K562 (cell line): ENCODE data around the gene PDE6B. TPM values are rescaled to one million over a fixed set of nuclear protein-coding genes. Genes with fewer than 3 reads are reported as not detected.

Experiments used
- ATAC-seq: fragments of 200-7000 bp; cut with Tn5 transposase; 3 replicates; pipeline ENCODE4 v1.9.1; 2020; ENCODE audit warnings: moderate library complexity
- BruUV-seq: library from RNA; stranded (reverse); fragments of 400-500 nt; replicated peaks from 2 replicates; lab custom pipeline; 2021; lab: Mats Ljungman, UMichigan
- CTCF ChIA-PET: fragments of 300-600 bp; formaldehyde crosslinking; extraction: SDS; loops from one replicate; lab custom pipeline; 2021; ENCODE audit warnings: low intra/inter-chr PET ratio; lab: Yijun Ruan, JAX
- POLR2A ChIA-PET: fragments of 300-600, 350-650 bp; sonication (Branson Sonifier 250); formaldehyde crosslinking; extraction: SDS; loops from one replicate; lab custom pipeline; 2021; ENCODE audit warnings: antibody characterized with exemption, inconsistent platforms; lab: Yijun Ruan, JAX
- DNase-seq, 4 experiments: peaks; one replicate each; pipeline versions ENCODE4 v3.0.0 to v3.0.0-alpha.2; 2011 to 2018; ENCODE audit warnings: low spot score in 3 of 4, mixed read lengths in 3 of 4; ENCODE audit errors: extremely low read depth in 1 of 4
- FAIRE-seq: peaks from 2 replicates; lab custom pipeline; 2011; peaks lifted over from hg19 to GRCh38; lab: Jason Lieb, UNC
- H2AFZ ChIP-seq: 2 replicates; pipeline ENCODE4 v1.6.0; 2011; ENCODE audit warnings: low read depth, low read length, control low read depth, inconsistent platforms
- H3K27ac ChIP-seq: fragments of 200-600 bp; 3 replicates; pipeline ENCODE4 v1.8.0; 2011; ENCODE audit warnings: low read depth, mild to moderate bottlenecking, control low read depth, inconsistent platforms, low read length, moderate library complexity, mixed read lengths; ENCODE audit errors: extremely low read depth
- H3K27me3 ChIP-seq, 2 experiments: fragments of 300-600 bp in 1 of 2; 2 replicates in 1 of 2; 3 replicates in 1 of 2; pipeline versions ENCODE4 v1.6.0 to v1.8.0; 2011; ENCODE audit warnings: inconsistent platforms in 2 of 2, low read length in 2 of 2, mild to moderate bottlenecking in 1 of 2, mixed read lengths in 1 of 2, moderate library complexity in 1 of 2; ENCODE audit not compliant: control insufficient read depth in 2 of 2, insufficient read depth in 2 of 2
- H3K36me3 ChIP-seq: fragments of 300-600 bp; 3 replicates; pipeline ENCODE4 v1.8.0; 2011; ENCODE audit warnings: mild to moderate bottlenecking, low read length, inconsistent platforms; ENCODE audit not compliant: control insufficient read depth, insufficient read depth
- H3K4me1 ChIP-seq, 2 experiments: fragments of 200-600 bp in 1 of 2; replicated peaks in 1 of 2; 2 replicates in 1 of 2; 3 replicates in 1 of 2; pipeline versions ENCODE4 v1.5.1 to v1.8.0; 2011; ENCODE audit warnings: inconsistent platforms in 2 of 2, low read length in 2 of 2, mild to moderate bottlenecking in 1 of 2, mixed read lengths in 1 of 2, moderate library complexity in 1 of 2; ENCODE audit not compliant: control insufficient read depth in 2 of 2, insufficient read depth in 2 of 2
- H3K4me2 ChIP-seq: 2 replicates; pipeline ENCODE4 v1.6.1; 2011; ENCODE audit warnings: low read length, control low read depth, inconsistent platforms, mixed read lengths; ENCODE audit not compliant: insufficient read depth
- H3K4me3 ChIP-seq: fragments of 200-600 bp; sonication (generic), shearing (Covaris generic); 2 replicates; pipeline ENCODE4 v1.5.1; 2016; ENCODE audit warnings: control low read depth, inconsistent platforms
- H3K79me2 ChIP-seq: fragments of 200-600 bp; 3 replicates; pipeline ENCODE4 v1.8.0; 2011; ENCODE audit warnings: low read length, inconsistent platforms; ENCODE audit not compliant: control insufficient read depth, insufficient read depth
- H3K9ac ChIP-seq, 2 experiments: 2 replicates each; pipeline versions ENCODE4 v1.6.0 to v1.6.1; 2011; ENCODE audit warnings: low read depth in 2 of 2, low read length in 2 of 2, control low read depth in 1 of 2, inconsistent platforms in 1 of 2, mild to moderate bottlenecking in 1 of 2, mixed read lengths in 1 of 2; ENCODE audit not compliant: insufficient read depth in 1 of 2
- H3K9me1 ChIP-seq: one replicate; pipeline ENCODE4 v1.6.0; 2011; ENCODE audit warnings: inconsistent platforms, mild to moderate bottlenecking, low read length, moderate library complexity; ENCODE audit not compliant: control insufficient read depth, insufficient read depth
- H3K9me3 ChIP-seq: replicated peaks from 2 replicates; pipeline ENCODE4 v1.5.1; 2011; ENCODE audit warnings: low read depth, low read length, inconsistent platforms; ENCODE audit not compliant: control insufficient read depth, insufficient read depth
- H4K20me1 ChIP-seq: replicated peaks from 2 replicates; pipeline ENCODE4 v1.6.1; 2011; ENCODE audit warnings: low read length, inconsistent platforms, mixed read lengths; ENCODE audit not compliant: control insufficient read depth, insufficient read depth
- CBX1 ChIP-seq: sonication (generic); IDR thresholded peaks from 2 replicates; pipeline ENCODE4 v1.6.1; 2016; ENCODE audit warnings: antibody characterized with exemption, low read depth, mild to moderate bottlenecking
- CEBPG ChIP-seq, 3 experiments: fragments of 200-800 bp in 1 of 3; sonication (Bioruptor generic) in 1 of 3; sonication (generic) in 1 of 3; formaldehyde crosslinking in 1 of 3; IDR thresholded peaks in 2 of 3; conservative IDR thresholded peaks in 1 of 3; 2 replicates each; pipeline versions ENCODE4 v1.6.1 to v1.8.0; 2016 to 2022; ENCODE audit warnings: missing compliant biosample characterization in 2 of 3, missing genetic modification characterization in 2 of 3, mild to moderate bottlenecking in 1 of 3, missing genetic modification reagents in 1 of 3
- E2F3 ChIP-seq: fragments of 250-450 bp; sonication (Bioruptor Pico); IDR thresholded peaks from 2 replicates; pipeline ENCODE4 v1.4.0; 2020; ENCODE audit warnings: mild to moderate bottlenecking
- FOXA3 ChIP-seq, 2 experiments: fragments of 450-650 bp in 1 of 2; sonication (generic) in 1 of 2; formaldehyde crosslinking; IDR thresholded peaks in 1 of 2; conservative IDR thresholded peaks in 1 of 2; 2 replicates each; pipeline versions ENCODE4 v1.4.0 to v1.8.0; 2020 to 2022; ENCODE audit warnings: mild to moderate bottlenecking in 2 of 2, missing genetic modification reagents in 1 of 2
- GTF2E2 ChIP-seq: fragments of 200-800 bp; sonication (Bioruptor generic); IDR thresholded peaks from 2 replicates; pipeline ENCODE4 v1.6.1; 2016; ENCODE audit warnings: missing genetic modification characterization, missing compliant biosample characterization
- IRF2 ChIP-seq: sonication (generic); formaldehyde crosslinking; IDR thresholded peaks from 2 replicates; pipeline ENCODE4 v1.8.1; 2022; ENCODE audit warnings: mild to moderate bottlenecking, missing genetic modification reagents
- MEF2A ChIP-seq: IDR thresholded peaks from 2 replicates; pipeline ENCODE4 v1.6.1; 2011; ENCODE audit warnings: low read depth, mild to moderate bottlenecking, low read length, moderate library complexity; ENCODE audit not compliant: control insufficient read depth
- MEIS2 ChIP-seq: fragments of 450-650 bp; IDR thresholded peaks from 2 replicates; pipeline ENCODE4 v1.6.1; 2014; ENCODE audit warnings: mild to moderate bottlenecking; ENCODE audit not compliant: partially characterized antibody
- POLR2G ChIP-seq: fragments of 200-400 bp; formaldehyde crosslinking; IDR thresholded peaks from 2 replicates; pipeline ENCODE4 v1.6.1; 2017; ENCODE audit warnings: low read depth, mild to moderate bottlenecking, antibody characterized with exemption, low read length, moderate library complexity
- PPARD ChIP-seq: fragments of 250-450 bp; sonication (Bioruptor Pico); IDR thresholded peaks from 2 replicates; pipeline ENCODE4 v1.8.0; 2022; ENCODE audit warnings: inconsistent platforms, mild to moderate bottlenecking, moderate library complexity
- YY1 ChIP-seq, 3 experiments: IDR thresholded peaks; 2 replicates each; pipeline ENCODE4 v1.6.1; 2011; ENCODE audit warnings: low read length in 2 of 3, mild to moderate bottlenecking in 2 of 3, moderate library complexity in 2 of 3, borderline replicate concordance in 1 of 3, control low read depth in 1 of 3, low read depth in 1 of 3; ENCODE audit not compliant: insufficient read depth in 3 of 3, insufficient replicate concordance in 2 of 3, control insufficient read depth in 1 of 3, insufficient read length in 1 of 3; ENCODE audit errors: extremely low read depth in 1 of 3
- ZNF324 ChIP-seq: fragments of 250-450 bp; sonication (Bioruptor Pico); IDR thresholded peaks from 2 replicates; pipeline ENCODE4 v1.4.0; 2020; ENCODE audit warnings: mild to moderate bottlenecking
- WGBS: fragments of 100-300 bp; shearing (Covaris generic); methylation state at CpG from one replicate; pipeline ENCODE4 v1.1.6; 2016; ENCODE audit warnings: low coverage, mixed read lengths; ENCODE audit not compliant: insufficient coverage; ENCODE audit errors: missing lambda C conversion rate; 5-methylcytosine and 5-hydroxymethylcytosine counted together
- in situ Hi-C: fragments of 300-500 bp; cut with MboI; formaldehyde crosslinking; loops from 4 replicates; pipeline ENCODE4 v1.15.0; 2018; ENCODE audit warnings: inconsistent platforms, mixed read lengths
- intact Hi-C: fragments of 100-400 bp; cut with micrococcal nuclease; formaldehyde crosslinking; loops from 2 replicates; pipeline ENCODE4 v1.14.2; 2022
- polyA plus RNA-seq, 8 experiments: library from polyadenylated mRNA; depleted of rRNA in 4 of 8; stranded (reverse) in 5 of 8; unstranded in 3 of 8; fragments of >200 nt; fragmentation: Nextera tagmentation in 2 of 8; fragmentation: Illumina TruSeq in 1 of 8; extraction: Ambion mirVana in 2 of 8; extraction: Trizol in 1 of 8; gene quantifications; 2 replicates each; pipeline versions ENCODE4 v1.2.1 to v1.2.3, GENCODE V29; 2011 to 2014; ENCODE audit warnings: inconsistent platforms in 1 of 8, missing spikeins in 1 of 8
- total RNA-seq, 7 experiments: library from RNA; depleted of rRNA in 6 of 7; stranded (reverse); fragments of >200 nt in 6 of 7; fragmentation: Illumina TruSeq in 2 of 7; extraction: Trizol in 2 of 7; gene quantifications; 2 replicates each; pipeline versions ENCODE4 v1.2.1 to v1.2.3, GENCODE V29; 2011 to 2021; ENCODE audit warnings: low replicate concordance in 1 of 7
- TF ChIP-seq, protein P1 (sequence below): sonication (generic); formaldehyde crosslinking; IDR thresholded peaks from 2 replicates; pipeline ENCODE4 v1.8.1; 2023; ENCODE audit warnings: mild to moderate bottlenecking, missing genetic modification reagents

Gene PDE6B
- total and polyA plus RNA-seq, 9 of the 15 experiments (the other 6 are each of a cell fraction or from before 2014, with no cell fraction given), result 0.04 TPM; not detected in 8

- peak; percentile 85 for TF ChIP-seq POLR2G
- TF ChIP-seq MEF2A, result no peak
Observed at GRCh38 chr4:674172-675035, 49.0 kb downstream of the PDE6B start, which contains the start of the genes ATP5ME and MYL5 (continued).

GRCh38 chr4:675036-675882 is 49.9 kb downstream of the PDE6B start:
- no peak for FAIRE-seq
- no peaks in the 10 kb centered on the region for H3K27me3 ChIP-seq
- H3K27ac ChIP-seq, result peak overlapping the region; percentile 91
- peaks cover 22% of the 10 kb centered on the region for H3K79me2 ChIP-seq
- ChIA-PET POLR2A (interaction anchor here (0.6 to 0.8 kb wide), 2 partner anchors 139 to 335 kb away, joined by 3 to 5 read pairs; no protein-coding TSS in a partner anchor), CTCF (no interaction called here)
- H4K20me1 ChIP-seq, result peaks cover 5% of the 10 kb centered on the region; the same call in 1 of the 2 replicates
- peak overlapping the region; percentile 97 for H3K4me3 ChIP-seq
- no TSS peak for BruUV-seq
- in situ Hi-C loops, result no loop called here
- H3K9ac ChIP-seq, result peak overlapping the region; percentile 95 to 96
- H3K4me1 ChIP-seq, result peaks cover 10 to 69% of the 10 kb centered on the region in 2 experiments
- intact Hi-C loops, result no loop called here
- peaks cover 32% of the 10 kb centered on the region for H3K36me3 ChIP-seq
- ATAC-seq, result peak; percentile 30
- peak overlapping the region; percentile 88 for H2AFZ ChIP-seq
- H3K9me3 ChIP-seq, result no peaks in the 10 kb centered on the region
- 59% methylated on average over 20 of the region's 26 CpGs for WGBS
- peak overlapping the region; percentile 89 for H3K4me2 ChIP-seq
- DNase-seq, result no peak
- no peaks in the 10 kb centered on the region for H3K9me1 ChIP-seq
- TF ChIP-seq GTF2E2, result 0 out of 2 replicates have a peak, but pooled peaks have one; percentile 12
- TF ChIP-seq CEBPG (CRISPR knock-in tag; IDR thresholded peaks at IDR 0.05), result peak; percentile 62
- no peak for TF ChIP-seq CEBPG (tag; conservative IDR thresholded peaks at IDR 0.05 in 1 of 2, IDR thresholded peaks at IDR 0.05 in 1 of 2)
- TF ChIP-seq, protein P1, sequence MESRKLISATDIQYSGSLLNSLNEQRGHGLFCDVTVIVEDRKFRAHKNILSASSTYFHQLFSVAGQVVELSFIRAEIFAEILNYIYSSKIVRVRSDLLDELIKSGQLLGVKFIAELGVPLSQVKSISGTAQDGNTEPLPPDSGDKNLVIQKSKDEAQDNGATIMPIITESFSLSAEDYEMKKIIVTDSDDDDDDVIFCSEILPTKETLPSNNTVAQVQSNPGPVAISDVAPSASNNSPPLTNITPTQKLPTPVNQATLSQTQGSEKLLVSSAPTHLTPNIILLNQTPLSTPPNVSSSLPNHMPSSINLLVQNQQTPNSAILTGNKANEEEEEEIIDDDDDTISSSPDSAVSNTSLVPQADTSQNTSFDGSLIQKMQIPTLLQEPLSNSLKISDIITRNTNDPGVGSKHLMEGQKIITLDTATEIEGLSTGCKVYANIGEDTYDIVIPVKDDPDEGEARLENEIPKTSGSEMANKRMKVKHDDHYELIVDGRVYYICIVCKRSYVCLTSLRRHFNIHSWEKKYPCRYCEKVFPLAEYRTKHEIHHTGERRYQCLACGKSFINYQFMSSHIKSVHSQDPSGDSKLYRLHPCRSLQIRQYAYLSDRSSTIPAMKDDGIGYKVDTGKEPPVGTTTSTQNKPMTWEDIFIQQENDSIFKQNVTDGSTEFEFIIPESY, result 0 out of 2 replicates have a peak, but pooled peaks have one; percentile 20
- TF ChIP-seq YY1 (IDR thresholded peaks at IDR 0.05; ENCODE audit: borderline replicate concordance in 1 of 3, control insufficient read depth in 1 of 3, extremely low read depth in 1 of 3, insufficient read depth in 3 of 3, insufficient read length in 1 of 3, insufficient replicate concordance in 2 of 3, low read depth in 1 of 3, low read length in 2 of 3), result peak in 1 of 3 experiments; percentile 62
- TF ChIP-seq ZNF324 (CRISPR knock-in tag), result no peak
- no peak for TF ChIP-seq MEIS2
- TF ChIP-seq IRF2 (CRISPR knock-in tag), result 0 out of 2 replicates have a peak, but pooled peaks have one; percentile 24
- TF ChIP-seq FOXA3 (CRISPR knock-in tag; conservative IDR thresholded peaks at IDR 0.05 in 1 of 2, IDR thresholded peaks at IDR 0.05 in 1 of 2), result no peak
- TF ChIP-seq CBX1, result 0 out of 2 replicates have a peak, but pooled peaks have one; percentile 10
- TF ChIP-seq PPARD, result no peak
- no peak for TF ChIP-seq E2F3 (CRISPR knock-in tag)
